SU-DHL-6 (cell line): Measurements from ENCODE around the gene UNC93B1.

ENCODE experiments used
- H2AFZ ChIP-seq: fragments of 200-600 bp; sonication (generic); 2 replicates; pipeline ENCODE4 v1.6.1; 2014; ENCODE audit warnings: low read depth, mild to moderate bottlenecking, moderate library complexity, mixed read lengths, antibody characterized with exemption, low read length; ENCODE audit not compliant: severe bottlenecking
- H3F3A ChIP-seq: fragments of 200-600 bp; shearing (Covaris generic); 2 replicates; pipeline ENCODE4 v1.6.0; 2016; ENCODE audit warnings: antibody characterized with exemption, mild to moderate bottlenecking; ENCODE audit not compliant: insufficient read depth
- H3K27ac ChIP-seq: fragments of 200-600 bp; sonication (generic); 2 replicates; pipeline ENCODE4 v1.5.1; 2016; ENCODE audit warnings: low read depth, mild to moderate bottlenecking, low read length, moderate library complexity, mixed read lengths
- H3K27me3 ChIP-seq: fragments of 200-600 bp; sonication (generic), shearing (Covaris generic); 2 replicates; pipeline ENCODE4 v1.6.0; 2014; ENCODE audit warnings: mild to moderate bottlenecking, low read length
- H3K36me3 ChIP-seq: fragments of 200-600 bp; sonication (generic); 2 replicates; pipeline ENCODE4 v1.6.1; 2014; ENCODE audit warnings: mild to moderate bottlenecking, low read length, mixed read lengths
- H3K4me2 ChIP-seq: fragments of 300-600, 200-600 bp; shearing (Covaris generic), sonication (generic); 2 replicates; pipeline ENCODE4 v1.6.0; 2014; ENCODE audit warnings: low read length, low read depth, mild to moderate bottlenecking; ENCODE audit not compliant: poor library complexity, severe bottlenecking
- H3K4me3 ChIP-seq: fragments of 200-600 bp; sonication (generic); 2 replicates; pipeline ENCODE4 v1.5.1; 2014; ENCODE audit warnings: antibody characterized with exemption, low read length, mild to moderate bottlenecking, mixed read lengths; ENCODE audit not compliant: insufficient read depth, poor library complexity, severe bottlenecking
- H3K79me2 ChIP-seq: fragments of 200-600 bp; sonication (generic); 2 replicates; pipeline ENCODE4 v1.6.1; 2014; ENCODE audit warnings: mild to moderate bottlenecking, low read length, moderate library complexity; ENCODE audit not compliant: insufficient read depth
- H3K9ac ChIP-seq: fragments of 200-600 bp; sonication (generic); 2 replicates; pipeline ENCODE4 v1.7.0; 2014; ENCODE audit warnings: mild to moderate bottlenecking, low read length
- H3K9me2 ChIP-seq: fragments of 200-600 bp; sonication (generic); replicated peaks from 2 replicates; pipeline ENCODE4 v1.6.1; 2014; ENCODE audit warnings: low read length; ENCODE audit not compliant: insufficient read depth
- H3K9me3 ChIP-seq: fragments of 200-600 bp; sonication (generic); 2 replicates; pipeline ENCODE4 v1.6.1; 2014; ENCODE audit warnings: low read length, mixed read lengths; ENCODE audit not compliant: insufficient read depth
- H4K20me1 ChIP-seq: fragments of 200-600 bp; sonication (generic); 2 replicates; pipeline ENCODE4 v1.6.1; 2014; ENCODE audit warnings: low read depth, mild to moderate bottlenecking, antibody characterized with exemption, low read length, moderate library complexity, mixed read lengths
- CTCF ChIP-seq: fragments of 200-600 bp; sonication (generic); IDR thresholded peaks from one replicate; pipeline ENCODE4 v1.5.1; 2017; ENCODE audit warnings: antibody characterized with exemption, mild to moderate bottlenecking, low read length, moderate library complexity; ENCODE audit not compliant: insufficient read depth, poor library complexity, severe bottlenecking
- EZH2phosphoT487 ChIP-seq: fragments of 200-600 bp; sonication (generic), shearing (Covaris generic); conservative IDR thresholded peaks from 2 replicates; pipeline ENCODE4 v1.6.1; 2018; ENCODE audit warnings: mild to moderate bottlenecking, antibody characterized with exemption, low read length, moderate library complexity, mixed read lengths

Gene UNC93B1

GRCh38 chr11:68010090-68011041 is 6.5 kb upstream of the UNC93B1 start, which contains the start of gene ALDH3B1:
Gene ALDH3B1, plus strand, starts transcription at chr11:68010327. Its CDS starts 4,971 bp downstream, at chr11:68015298.
- Histone ChIP-seq H3K9me3 (no peaks in the 10 kb centered on the region), H3K27me3 (no peaks in the 10 kb centered on the region), H3K4me3 (no peak within 1 kb of the TSS), H3K79me2 (no peaks in the 10 kb centered on the region), H2AFZ (peak within 1 kb of the TSS; percentile 70), H4K20me1 (no peaks in the 10 kb centered on the region), H3K9me2 (no peaks in the 10 kb centered on the region), H3F3A (peaks cover 6% of the 10 kb centered on the region; the same call in 1 of the 2 replicates), H3K9ac (peak within 1 kb of the TSS; percentile 23), H3K4me2 (peak within 1 kb of the TSS; percentile 35), H3K27ac (peak within 1 kb of the TSS; percentile 65), H3K36me3 (no peaks in the 10 kb centered on the region)
- TF ChIP-seq CTCF (no peak), EZH2phosphoT487 (no peak)

GRCh38 chr11:68009391-68010089 is 5.6 kb upstream of the UNC93B1 start:
- TF ChIP-seq CTCF (peak; percentile 43), EZH2phosphoT487 (no peak)
- no peak overlapping the region for H3K4me3 ChIP-seq
- no peaks in the 10 kb centered on the region for H3K79me2 ChIP-seq
- H4K20me1 ChIP-seq: no peaks in the 10 kb centered on the region
- H2AFZ ChIP-seq: peak overlapping the region; percentile 70
- peak overlapping the region; percentile 35 for H3K4me2 ChIP-seq
- peaks cover 6% of the 10 kb centered on the region; the same call in 1 of the 2 replicates for H3F3A ChIP-seq
- H3K9ac ChIP-seq: peak overlapping the region; percentile 23
- no peaks in the 10 kb centered on the region for H3K9me3 ChIP-seq
- peak overlapping the region; percentile 65 for H3K27ac ChIP-seq
- H3K36me3 ChIP-seq: no peaks in the 10 kb centered on the region
- no peaks in the 10 kb centered on the region for H3K27me3 ChIP-seq
- H3K9me2 ChIP-seq: no peaks in the 10 kb centered on the region

- H3K27ac ChIP-seq: peak overlapping the region; percentile 65
- peaks cover 6% of the 10 kb centered on the region; the same call in 1 of the 2 replicates for H3F3A ChIP-seq
- TF ChIP-seq CTCF (no peak), EZH2phosphoT487 (no peak)
- H4K20me1 ChIP-seq: no peaks in the 10 kb centered on the region
- H3K79me2 ChIP-seq: no peaks in the 10 kb centered on the region
- H3K36me3 ChIP-seq: no peaks in the 10 kb centered on the region
- peak overlapping the region; percentile 70 for H2AFZ ChIP-seq
- H3K9ac ChIP-seq: peak overlapping the region; percentile 23
- no peaks in the 10 kb centered on the region for H3K9me2 ChIP-seq
- H3K27me3 ChIP-seq: no peaks in the 10 kb centered on the region
- peak overlapping the region; percentile 35 for H3K4me2 ChIP-seq
- no peaks in the 10 kb centered on the region for H3K9me3 ChIP-seq
- no peak overlapping the region for H3K4me3 ChIP-seq
Observed at GRCh38 chr11:68008381-68009337, 4.8 kb upstream of the UNC93B1 start.
